Activated naive CD8-positive, alpha-beta T cell treated with anti-CD3 and anti-CD28 coated beads, Interleukin-2, amount 10 ng/mL, durations not matched to agents 7 days and 5 days (primary cell): ENCODE measurements around the gene KCNK10. TPM values are rescaled to one million over a fixed set of nuclear protein-coding genes. Genes with fewer than 3 reads are reported as not detected.

Experiments
- ATAC-seq: fragments of 150-1000 bp; cut with Tn5 transposase; one replicate; pipeline ENCODE4 v1.10.0; 2021; ENCODE audit warnings: low read depth, moderate library complexity
- POLR2A ChIA-PET: fragments of 350-600 bp; sonication (Branson Sonifier 250); formaldehyde crosslinking; loops from one replicate; lab custom pipeline; 2021; ENCODE audit warnings: antibody characterized with exemption; lab: Charles Lee
- DNase-seq: peaks from one replicate; pipeline ENCODE4 v3.0.0; 2021
- H3K27ac Mint-ChIP-seq: one replicate; pipeline ENCODE4 v1.8.0; 2022; ENCODE audit warnings: mild to moderate bottlenecking, mixed read lengths
- H3K27me3 Mint-ChIP-seq: one replicate; pipeline ENCODE4 v1.8.0; 2022; ENCODE audit warnings: mild to moderate bottlenecking, moderate library complexity, mixed read lengths
- H3K36me3 Mint-ChIP-seq: one replicate; pipeline ENCODE4 v1.8.0; 2021; ENCODE audit warnings: mild to moderate bottlenecking, mixed read lengths
- H3K4me1 Mint-ChIP-seq: one replicate; pipeline ENCODE4 v1.8.0; 2021; ENCODE audit warnings: mixed read lengths
- H3K4me3 Mint-ChIP-seq: one replicate; pipeline ENCODE4 v1.8.0; 2022; ENCODE audit warnings: mild to moderate bottlenecking, moderate library complexity, mixed read lengths
- H3K9me3 Mint-ChIP-seq: one replicate; pipeline ENCODE4 v1.8.0; 2021; ENCODE audit warnings: mixed read lengths
- total RNA-seq, 2 experiments: library from RNA; stranded (reverse); gene quantifications; one replicate each; pipeline ENCODE4 v1.2.3, GENCODE V29; 2021

The KCNK10 gene
- total RNA-seq, 2 experiments from 2014 or later, result not detected

GRCh38 chr14:88310021-88310420 is 13.0 kb downstream of the KCNK10 start:
- H3K9me3 Mint-ChIP-seq, result peaks cover 2% of the 10 kb centered on the region
- H3K4me3 Mint-ChIP-seq, result no peak overlapping the region
- H3K27ac Mint-ChIP-seq, result no peak overlapping the region
- no peak for DNase-seq
- ATAC-seq, result no peak
- H3K4me1 Mint-ChIP-seq, result no peaks in the 10 kb centered on the region
- peaks cover 2% of the 10 kb centered on the region for H3K27me3 Mint-ChIP-seq
- POLR2A ChIA-PET, result no interaction called here
- H3K36me3 Mint-ChIP-seq, result no peaks in the 10 kb centered on the region

GRCh38 chr14:88305528-88306322 is 17.3 kb downstream of the KCNK10 start:
- H3K36me3 Mint-ChIP-seq, result no peaks in the 10 kb centered on the region
- no peaks in the 10 kb centered on the region for H3K9me3 Mint-ChIP-seq
- no peak overlapping the region for H3K4me3 Mint-ChIP-seq
- no peak overlapping the region for H3K27ac Mint-ChIP-seq
- no peak for ATAC-seq
- H3K4me1 Mint-ChIP-seq, result no peaks in the 10 kb centered on the region
- DNase-seq, result no peak
- peaks cover 6% of the 10 kb centered on the region for H3K27me3 Mint-ChIP-seq
- POLR2A ChIA-PET, result no interaction called here

GRCh38 chr14:88303041-88303440 is 20.0 kb downstream of the KCNK10 start:
- H3K9me3 Mint-ChIP-seq, result no peaks in the 10 kb centered on the region
- no peak for DNase-seq
- H3K27me3 Mint-ChIP-seq, result peaks cover 15% of the 10 kb centered on the region
- H3K4me1 Mint-ChIP-seq, result no peaks in the 10 kb centered on the region
- POLR2A ChIA-PET, result no interaction called here
- H3K36me3 Mint-ChIP-seq, result no peaks in the 10 kb centered on the region
- H3K27ac Mint-ChIP-seq, result no peak overlapping the region
- no peak overlapping the region for H3K4me3 Mint-ChIP-seq
- no peak for ATAC-seq

GRCh38 chr14:88301381-88301780 is 21.7 kb downstream of the KCNK10 start:
- Mint-ChIP-seq H3K27ac (no peak overlapping the region), H3K27me3 (peaks cover 13% of the 10 kb centered on the region), H3K9me3 (no peaks in the 10 kb centered on the region), H3K36me3 (no peaks in the 10 kb centered on the region), H3K4me1 (no peaks in the 10 kb centered on the region), H3K4me3 (no peak overlapping the region)
- DNase-seq, result no peak
- ATAC-seq, result no peak
- POLR2A ChIA-PET, result no interaction called here

- POLR2A ChIA-PET, result no interaction called here
- H3K9me3 Mint-ChIP-seq, result no peaks in the 10 kb centered on the region
Observed at GRCh38 chr14:88300817-88301216, 22.3 kb downstream of the KCNK10 start.

GRCh38 chr14:88299865-88300530 is 23.1 kb downstream of the KCNK10 start:
- ATAC-seq (no peak), DNase-seq (no peak)
- no peak overlapping the region for H3K27ac Mint-ChIP-seq
- no peaks in the 10 kb centered on the region for H3K4me1 Mint-ChIP-seq
- no peaks in the 10 kb centered on the region for H3K36me3 Mint-ChIP-seq
- peaks cover 13% of the 10 kb centered on the region for H3K27me3 Mint-ChIP-seq
- H3K9me3 Mint-ChIP-seq, result no peaks in the 10 kb centered on the region
- no peak overlapping the region for H3K4me3 Mint-ChIP-seq
- POLR2A ChIA-PET, result no interaction called here

More at GRCh38 chr14:88300817-88301216, 22.3 kb downstream of the KCNK10 start:
- peaks cover 13% of the 10 kb centered on the region for H3K27me3 Mint-ChIP-seq
- no peaks in the 10 kb centered on the region for H3K36me3 Mint-ChIP-seq
- no peak for DNase-seq
- H3K4me1 Mint-ChIP-seq, result no peaks in the 10 kb centered on the region
- no peak overlapping the region for H3K4me3 Mint-ChIP-seq
- H3K27ac Mint-ChIP-seq, result no peak overlapping the region
- ATAC-seq, result no peak

GRCh38 chr14:88297306-88297705 is 25.8 kb downstream of the KCNK10 start:
- Mint-ChIP-seq H3K9me3 (no peaks in the 10 kb centered on the region), H3K4me1 (no peaks in the 10 kb centered on the region), H3K36me3 (no peaks in the 10 kb centered on the region), H3K4me3 (no peak overlapping the region), H3K27ac (no peak overlapping the region), H3K27me3 (peaks cover 11% of the 10 kb centered on the region)
- DNase-seq (no peak), ATAC-seq (no peak)
- POLR2A ChIA-PET, result no interaction called here

- Mint-ChIP-seq H3K4me3 (no peak overlapping the region), H3K27ac (no peak overlapping the region), H3K4me1 (no peaks in the 10 kb centered on the region), H3K9me3 (no peaks in the 10 kb centered on the region), H3K36me3 (no peaks in the 10 kb centered on the region), H3K27me3 (peaks cover 11% of the 10 kb centered on the region)
- ATAC-seq (no peak), DNase-seq (no peak)
- POLR2A ChIA-PET, result no interaction called here
Observed at GRCh38 chr14:88296351-88296750, 26.7 kb downstream of the KCNK10 start.

- Mint-ChIP-seq H3K27me3 (peaks cover 3% of the 10 kb centered on the region), H3K4me1 (no peaks in the 10 kb centered on the region), H3K36me3 (no peaks in the 10 kb centered on the region), H3K27ac (no peak overlapping the region), H3K4me3 (no peak overlapping the region), H3K9me3 (no peaks in the 10 kb centered on the region)
- DNase-seq, result no peak
- ATAC-seq, result no peak
- POLR2A ChIA-PET, result no interaction called here
Observed at GRCh38 chr14:88289996-88290395, 33.1 kb downstream of the KCNK10 start.

GRCh38 chr14:88289234-88289633 is 33.8 kb downstream of the KCNK10 start:
- Mint-ChIP-seq H3K4me1 (no peaks in the 10 kb centered on the region), H3K9me3 (no peaks in the 10 kb centered on the region), H3K4me3 (no peak overlapping the region), H3K36me3 (no peaks in the 10 kb centered on the region), H3K27me3 (peaks cover 3% of the 10 kb centered on the region), H3K27ac (no peak overlapping the region)
- ATAC-seq, result no peak
- DNase-seq, result no peak
- POLR2A ChIA-PET, result no interaction called here

- ATAC-seq (no peak), DNase-seq (no peak)
- H3K36me3 Mint-ChIP-seq, result no peaks in the 10 kb centered on the region
- H3K4me3 Mint-ChIP-seq, result no peak overlapping the region
- POLR2A ChIA-PET, result no interaction called here
- no peaks in the 10 kb centered on the region for H3K4me1 Mint-ChIP-seq
- H3K27me3 Mint-ChIP-seq, result peaks cover 7% of the 10 kb centered on the region
- no peaks in the 10 kb centered on the region for H3K9me3 Mint-ChIP-seq
- H3K27ac Mint-ChIP-seq, result no peak overlapping the region
Observed at GRCh38 chr14:88286309-88286708, 36.8 kb downstream of the KCNK10 start.

GRCh38 chr14:88281447-88281846 is 41.6 kb downstream of the KCNK10 start:
- H3K27me3 Mint-ChIP-seq, result peaks cover 10% of the 10 kb centered on the region
- no peak overlapping the region for H3K4me3 Mint-ChIP-seq
- POLR2A ChIA-PET, result no interaction called here
- no peaks in the 10 kb centered on the region for H3K9me3 Mint-ChIP-seq
- H3K36me3 Mint-ChIP-seq, result no peaks in the 10 kb centered on the region
- no peak overlapping the region for H3K27ac Mint-ChIP-seq
- ATAC-seq (no peak), DNase-seq (no peak)
- no peaks in the 10 kb centered on the region for H3K4me1 Mint-ChIP-seq

GRCh38 chr14:88276923-88277596 is 46.0 kb downstream of the KCNK10 start:
- Mint-ChIP-seq H3K27ac (no peak overlapping the region), H3K4me1 (no peaks in the 10 kb centered on the region), H3K36me3 (no peaks in the 10 kb centered on the region), H3K9me3 (no peaks in the 10 kb centered on the region), H3K4me3 (no peak overlapping the region), H3K27me3 (peaks cover 7% of the 10 kb centered on the region)
- ATAC-seq (no peak), DNase-seq (no peak)
- POLR2A ChIA-PET, result no interaction called here
